ENCODE data around the gene RGS18.

Gene RGS18

GRCh38 chr1:192140382-192140781 is 17.9 kb upstream of the RGS18 start:
- no peak for DNase-seq (ENCODE audit: low read depth in 1 of 2, low spot score in 1 of 2)
- Histone ChIP-seq H3K27ac (replicated peaks) (no peak overlapping the region), H3K4me3 (replicated peaks; ENCODE audit: insufficient read depth, low read length) (no peak overlapping the region), H3K27me3 (ENCODE audit: insufficient read depth, poor library complexity, severe bottlenecking) (no peaks in the 10 kb centered on the region)
- TF ChIP-seq SPI1 (IDR thresholded peaks at IDR 0.05; ENCODE audit: borderline replicate concordance, low read depth) = no peak

- no peak overlapping the region for H3K4me3 ChIP-seq (replicated peaks; ENCODE audit: insufficient read depth, low read length)
- no peak overlapping the region for H3K27ac ChIP-seq (replicated peaks)
Observed at GRCh38 chr1:192147221-192147620, 11.0 kb upstream of the RGS18 start.

GRCh38 chr1:192147696-192148095 is 10.6 kb upstream of the RGS18 start:
- no peak for DNase-seq (ENCODE audit: low read depth in 1 of 2, low spot score in 1 of 2)
- TF ChIP-seq GABPA (IDR thresholded peaks at IDR 0.05; ENCODE audit: low read depth) (no peak), CTCF (IDR thresholded peaks at IDR 0.05; ENCODE audit: insufficient read depth, low read length) (no peak), REST (IDR thresholded peaks at IDR 0.05; ENCODE audit: insufficient replicate concordance, low read depth) (no peak), SPI1 (IDR thresholded peaks at IDR 0.05; ENCODE audit: borderline replicate concordance, low read depth) (no peak), POLR2AphosphoS5 (IDR thresholded peaks at IDR 0.05; ENCODE audit: low read depth) (no peak)
- H3K4me3 ChIP-seq (replicated peaks; ENCODE audit: insufficient read depth, low read length) = no peak overlapping the region
- H3K27ac ChIP-seq (replicated peaks) = no peak overlapping the region
- H3K27me3 ChIP-seq (ENCODE audit: insufficient read depth, poor library complexity, severe bottlenecking) = no peaks in the 10 kb centered on the region

More at GRCh38 chr1:192147221-192147620, 11.0 kb upstream of the RGS18 start:
- no peak for DNase-seq (ENCODE audit: low read depth in 1 of 2, low spot score in 1 of 2)
- no peaks in the 10 kb centered on the region for H3K27me3 ChIP-seq (ENCODE audit: insufficient read depth, poor library complexity, severe bottlenecking)
- TF ChIP-seq CTCF (IDR thresholded peaks at IDR 0.05; ENCODE audit: insufficient read depth, low read length) (no peak), REST (IDR thresholded peaks at IDR 0.05; ENCODE audit: insufficient replicate concordance, low read depth) (no peak), POLR2AphosphoS5 (IDR thresholded peaks at IDR 0.05; ENCODE audit: low read depth) (no peak)

GRCh38 chr1:192151176-192151575 is 7.1 kb upstream of the RGS18 start:
- no peak overlapping the region for H3K27ac ChIP-seq (replicated peaks)
- H3K27me3 ChIP-seq (ENCODE audit: insufficient read depth, poor library complexity, severe bottlenecking) = no peaks in the 10 kb centered on the region
- no peak for DNase-seq (ENCODE audit: low read depth in 1 of 2, low spot score in 1 of 2)
- no peak overlapping the region for H3K4me3 ChIP-seq (replicated peaks; ENCODE audit: insufficient read depth, low read length)
- TF ChIP-seq POLR2AphosphoS5 (IDR thresholded peaks at IDR 0.05; ENCODE audit: low read depth) (no peak), GABPA (IDR thresholded peaks at IDR 0.05; ENCODE audit: low read depth) (no peak), SPI1 (IDR thresholded peaks at IDR 0.05; ENCODE audit: borderline replicate concordance, low read depth) (no peak), REST (IDR thresholded peaks at IDR 0.05; ENCODE audit: insufficient replicate concordance, low read depth) (no peak), CTCF (IDR thresholded peaks at IDR 0.05; ENCODE audit: insufficient read depth, low read length) (no peak)

Data from HL-60 (cell line).